ENCODE measurements around the gene TNFSF11. TPM values are rescaled to one million over a fixed set of nuclear protein-coding genes. Genes with fewer than 3 reads are reported as not detected.

The TNFSF11 gene
- total and polyA plus RNA-seq, 4 donors, result 0.06 to 0.97 TPM; not detected in 2

- H3K27me3 ChIP-seq (ENCODE audit: control insufficient read depth in 3 of 3, insufficient read depth in 3 of 3, low read length in 2 of 3), result no peaks in the 10 kb centered on the region
- H3K4me1 ChIP-seq (ENCODE audit: control insufficient read depth in 5 of 5, insufficient read depth in 5 of 5, low read length in 5 of 5), result peaks cover 0 to 10% (median 4%) of the 10 kb centered on the region in 5 donors
- 81 to 92% methylated on average over 4 of the region's 4 CpGs for WGBS, 2 donors
- TF ChIP-seq CTCF (IDR thresholded peaks at IDR 0.05; ENCODE audit: control extremely low read depth, extremely low read depth), result no peak
- H3K4me3 ChIP-seq, result no peak overlapping the region
- H3K9ac ChIP-seq (ENCODE audit: insufficient read depth in 1 of 2, low read length in 2 of 2), result no peak overlapping the region
- ATAC-seq (ENCODE audit: insufficient read depth, low FRiP score) (no peak), DNase-seq (no peak)
- no peak overlapping the region for H3K27ac ChIP-seq (ENCODE audit: low read depth in 1 of 2, low read length in 1 of 2)
- H3K36me3 ChIP-seq (ENCODE audit: control insufficient read depth in 4 of 4, insufficient read depth in 4 of 4, low read length in 4 of 4), result no peaks in the 10 kb centered on the region
- no peaks in the 10 kb centered on the region for H3K9me3 ChIP-seq (ENCODE audit: control insufficient read depth in 4 of 4, insufficient read depth in 3 of 4, low read length in 3 of 4)
These were observed 23.6 kb downstream of the TNFSF11 start for GRCh38 chr13:42597505-42597904.

- TF ChIP-seq CTCF (IDR thresholded peaks at IDR 0.05; ENCODE audit: control extremely low read depth, extremely low read depth), result no peak
- peaks cover 0 to 1% (median 0%) of the 10 kb centered on the region in 3 donors for H3K27me3 ChIP-seq (ENCODE audit: control insufficient read depth in 3 of 3, insufficient read depth in 3 of 3, low read length in 2 of 3)
These were observed 27.0 kb downstream of the TNFSF11 start for GRCh38 chr13:42600943-42601342.

GRCh38 chr13:42602906-42603305 is 29.0 kb downstream of the TNFSF11 start:
- ATAC-seq (ENCODE audit: insufficient read depth, low FRiP score), result no peak
- peaks cover 0 to 2% (median 0%) of the 10 kb centered on the region in 3 donors for H3K27me3 ChIP-seq (ENCODE audit: control insufficient read depth in 3 of 3, insufficient read depth in 3 of 3, low read length in 2 of 3)
- H3K4me3 ChIP-seq, result no peak overlapping the region
- H3K4me1 ChIP-seq (ENCODE audit: control insufficient read depth in 5 of 5, insufficient read depth in 5 of 5, low read length in 5 of 5), result peaks cover 0 to 13% (median 8%) of the 10 kb centered on the region in 5 donors
- 56 to 93% methylated on average over 1 of the region's 1 CpG for WGBS, 2 donors
- TF ChIP-seq CTCF (IDR thresholded peaks at IDR 0.05; ENCODE audit: control extremely low read depth, extremely low read depth), result no peak
- H3K9me3 ChIP-seq (ENCODE audit: control insufficient read depth in 4 of 4, insufficient read depth in 3 of 4, low read length in 3 of 4), result no peaks in the 10 kb centered on the region
- no peak overlapping the region for H3K9ac ChIP-seq (ENCODE audit: insufficient read depth in 1 of 2, low read length in 2 of 2)
- no peak overlapping the region for H3K27ac ChIP-seq (ENCODE audit: low read depth in 1 of 2, low read length in 1 of 2)
- H3K36me3 ChIP-seq (ENCODE audit: control insufficient read depth in 4 of 4, insufficient read depth in 4 of 4, low read length in 4 of 4), result no peaks in the 10 kb centered on the region
- peak in 2 of 3 donors; percentile 26 to 38 for DNase-seq

More at GRCh38 chr13:42600943-42601342, 27.0 kb downstream of the TNFSF11 start:
- DNase-seq (no peak), ATAC-seq (ENCODE audit: insufficient read depth, low FRiP score) (no peak)
- Histone ChIP-seq H3K4me3 (no peak overlapping the region), H3K9me3 (ENCODE audit: control insufficient read depth in 4 of 4, insufficient read depth in 3 of 4, low read length in 3 of 4) (no peaks in the 10 kb centered on the region), H3K27ac (ENCODE audit: low read depth in 1 of 2, low read length in 1 of 2) (no peak overlapping the region), H3K36me3 (ENCODE audit: control insufficient read depth in 4 of 4, insufficient read depth in 4 of 4, low read length in 4 of 4) (no peaks in the 10 kb centered on the region), H3K9ac (ENCODE audit: insufficient read depth in 1 of 2, low read length in 2 of 2) (no peak overlapping the region), H3K4me1 (ENCODE audit: control insufficient read depth in 5 of 5, insufficient read depth in 5 of 5, low read length in 5 of 5) (peaks cover 0 to 13% (median 8%) of the 10 kb centered on the region in 5 donors)
- WGBS, 2 donors, result 74 to 78% methylated on average over 1 of the region's 1 CpG

- no peak overlapping the region for H3K4me3 ChIP-seq
- DNase-seq, result no peak
- no peaks in the 10 kb centered on the region for H3K36me3 ChIP-seq (ENCODE audit: control insufficient read depth in 4 of 4, insufficient read depth in 4 of 4, low read length in 4 of 4)
- peaks cover 0 to 13% (median 8%) of the 10 kb centered on the region in 5 donors for H3K4me1 ChIP-seq (ENCODE audit: control insufficient read depth in 5 of 5, insufficient read depth in 5 of 5, low read length in 5 of 5)
- no peaks in the 10 kb centered on the region for H3K9me3 ChIP-seq (ENCODE audit: control insufficient read depth in 4 of 4, insufficient read depth in 3 of 4, low read length in 3 of 4)
- H3K27me3 ChIP-seq (ENCODE audit: control insufficient read depth in 3 of 3, insufficient read depth in 3 of 3, low read length in 2 of 3), result peaks cover 0 to 2% (median 0%) of the 10 kb centered on the region in 3 donors
- H3K27ac ChIP-seq (ENCODE audit: low read depth in 1 of 2, low read length in 1 of 2), result no peak overlapping the region
- H3K9ac ChIP-seq (ENCODE audit: insufficient read depth in 1 of 2, low read length in 2 of 2), result no peak overlapping the region
- WGBS, 2 donors, result 85 to 90% methylated on average over 2 of the region's 2 CpGs
- TF ChIP-seq CTCF (IDR thresholded peaks at IDR 0.05; ENCODE audit: control extremely low read depth, extremely low read depth), result no peak
- no peak for ATAC-seq (ENCODE audit: insufficient read depth, low FRiP score)
These were observed 29.6 kb downstream of the TNFSF11 start for GRCh38 chr13:42603571-42603970.
